Activated CD4-positive, alpha-beta T cell treated with anti-CD3 and anti-CD28 coated beads for 48 hours (primary cell): ENCODE data around the gene EIF4G1.

Source experiments
- DNase-seq: peaks from one replicate; pipeline ENCODE4 v3.0.0-alpha.2; 2020

The EIF4G1 gene

GRCh38 chr3:184372296-184372821 is 58.0 kb downstream of the EIF4G1 start:
- no peak for DNase-seq

GRCh38 chr3:184372911-184373310 is 58.5 kb downstream of the EIF4G1 start:
- DNase-seq: no peak

GRCh38 chr3:184373422-184373821 is 59.0 kb downstream of the EIF4G1 start:
- DNase-seq: no peak

- DNase-seq: no peak
Observed at GRCh38 chr3:184375747-184376461, 61.5 kb downstream of the EIF4G1 start.

GRCh38 chr3:184377374-184377773 is 63.0 kb downstream of the EIF4G1 start:
- no peak for DNase-seq

- DNase-seq: no peak
Observed at GRCh38 chr3:184377882-184378445, 63.6 kb downstream of the EIF4G1 start, which contains the start of gene THPO. THPO (minus strand) TSS chr3:184378207; CDS start chr3:184376259, 1,948 bp downstream.

GRCh38 chr3:184378651-184379357 is 64.4 kb downstream of the EIF4G1 start:
- DNase-seq: no peak

GRCh38 chr3:184379358-184380184 is 65.2 kb downstream of the EIF4G1 start, which contains the start of gene CHRD:
CHRD (plus strand) TSS chr3:184380054; CDS start chr3:184380319, 265 bp downstream.
- no peak for DNase-seq

GRCh38 chr3:184380185-184380626 is 65.8 kb downstream of the EIF4G1 start:
- DNase-seq: peak; percentile 41

- DNase-seq: no peak
Observed at GRCh38 chr3:184380627-184381260, 66.3 kb downstream of the EIF4G1 start.

GRCh38 chr3:184381261-184382224 is 67.1 kb downstream of the EIF4G1 start:
- no peak for DNase-seq

- no peak for DNase-seq
Observed at GRCh38 chr3:184382326-184383032, 68.1 kb downstream of the EIF4G1 start.

- DNase-seq: no peak
Observed at GRCh38 chr3:184383033-184383740, 68.8 kb downstream of the EIF4G1 start.

- DNase-seq: no peak
Observed at GRCh38 chr3:184384342-184384741, 69.9 kb downstream of the EIF4G1 start.
